H1 (cell line): ENCODE results near the gene USH1C. TPM values are rescaled to one million over a fixed set of nuclear protein-coding genes. Genes with fewer than 3 reads are reported as not detected.

ENCODE experiments used
- CTCF ChIA-PET: fragments of 300-600 bp; sonication (Branson Sonifier 250); formaldehyde crosslinking; loops from one replicate; lab custom pipeline; 2021; ENCODE audit not compliant: partially characterized antibody; lab: Charles Lee
- POLR2A ChIA-PET: fragments of 300-600 bp; sonication (Branson Sonifier 250); formaldehyde crosslinking; loops from one replicate; lab custom pipeline; 2021; ENCODE audit warnings: inconsistent platforms; ENCODE audit not compliant: partially characterized antibody; lab: Charles Lee
- DNase-seq, 2 experiments: peaks; one replicate each; pipeline versions ENCODE4 v3.0.0 to v3.0.0-alpha.2; 2010 to 2022; ENCODE audit warnings: low spot score in 2 of 2, low read depth in 1 of 2, mixed read lengths in 1 of 2
- FAIRE-seq: peaks from 2 replicates; lab custom pipeline; 2011; peaks lifted over from hg19 to GRCh38; lab: Jason Lieb, UNC
- H2AFZ ChIP-seq: 2 replicates; pipeline ENCODE4 v1.8.1; 2012; ENCODE audit warnings: low read length, inconsistent platforms
- H2AK5ac ChIP-seq: 2 replicates; pipeline ENCODE4 v1.6.1; 2013; ENCODE audit warnings: low read depth, low read length
- H2BK120ac ChIP-seq: replicated peaks from 2 replicates; pipeline ENCODE3; 2013; ENCODE audit warnings: low read depth, low read length, inconsistent platforms
- H2BK12ac ChIP-seq: 2 replicates; pipeline ENCODE4 v1.6.1; 2013; ENCODE audit warnings: low read depth, low read length
- H2BK15ac ChIP-seq: 2 replicates; pipeline ENCODE4 v1.6.1; 2013; ENCODE audit warnings: low read length
- H2BK20ac ChIP-seq: 2 replicates; pipeline ENCODE4 v1.6.1; 2013; ENCODE audit warnings: low read length
- H2BK5ac ChIP-seq: 2 replicates; pipeline ENCODE4 v1.6.1; 2013; ENCODE audit warnings: low read depth, low read length
- H3K14ac ChIP-seq: 2 replicates; pipeline ENCODE4 v1.6.1; 2013; ENCODE audit warnings: inconsistent platforms; ENCODE audit not compliant: insufficient read length
- H3K18ac ChIP-seq: 2 replicates; pipeline ENCODE4 v1.6.1; 2013; ENCODE audit warnings: low read length; ENCODE audit errors: extremely low read depth
- H3K23ac ChIP-seq: 2 replicates; pipeline ENCODE4 v1.6.1; 2013; ENCODE audit warnings: inconsistent platforms; ENCODE audit not compliant: insufficient read length
- H3K23me2 ChIP-seq: 2 replicates; pipeline ENCODE4 v1.6.1; 2013; ENCODE audit warnings: low read depth, low read length
- H3K27ac ChIP-seq: 2 replicates; pipeline ENCODE4 v1.6.1; 2011; ENCODE audit warnings: low read depth, low read length, inconsistent platforms
- H3K27me3 ChIP-seq, 4 experiments: replicated peaks in 1 of 4; 1 replicate in 1 of 4; 2 replicates in 3 of 4; pipeline versions ENCODE4 v1.6.1 to v1.8.1; 2011 to 2013; ENCODE audit warnings: low read length in 3 of 4, mild to moderate bottlenecking in 3 of 4, inconsistent platforms in 2 of 4, mixed read lengths in 2 of 4, moderate library complexity in 1 of 4; ENCODE audit not compliant: control insufficient read depth in 3 of 4, insufficient read depth in 3 of 4; ENCODE audit errors: extremely low read depth in 1 of 4
- H3K36me3 ChIP-seq, 4 experiments: 2 replicates each; pipeline versions ENCODE4 v1.6.1 to v1.8.1; 2011 to 2013; ENCODE audit warnings: mild to moderate bottlenecking in 4 of 4, low read length in 3 of 4, moderate library complexity in 2 of 4, control low read depth in 1 of 4, inconsistent platforms in 1 of 4; ENCODE audit not compliant: insufficient read depth in 4 of 4, control insufficient read depth in 2 of 4
- H3K4ac ChIP-seq: replicated peaks from 2 replicates; pipeline ENCODE3; 2013; ENCODE audit warnings: low read length, low read depth, mixed read lengths, inconsistent platforms; ENCODE audit not compliant: insufficient read length
- H3K4me1 ChIP-seq, 4 experiments: replicated peaks in 1 of 4; 1 replicate in 1 of 4; 2 replicates in 3 of 4; pipeline versions ENCODE4 v1.6.1 to v1.8.1; 2011 to 2013; ENCODE audit warnings: low read length in 3 of 4, inconsistent platforms in 2 of 4, mixed read lengths in 1 of 4; ENCODE audit not compliant: insufficient read depth in 4 of 4, control insufficient read depth in 3 of 4
- H3K4me2 ChIP-seq, 2 experiments: 2 replicates each; pipeline versions ENCODE4 v1.6.1 to v1.8.1; 2011 to 2013; ENCODE audit warnings: low read depth in 2 of 2, low read length in 2 of 2, control low read depth in 1 of 2, inconsistent platforms in 1 of 2, mild to moderate bottlenecking in 1 of 2; ENCODE audit not compliant: insufficient read depth in 1 of 2
- H3K4me3 ChIP-seq, 4 experiments: fragments of 200-600, 300-600 bp in 1 of 4; sonication (generic), shearing (Covaris generic), sonication (Bioruptor Twin) in 1 of 4; 2 replicates each; pipeline versions ENCODE4 v1.5.1 to v1.8.1; 2011 to 2016; ENCODE audit warnings: low read length in 4 of 4, low read depth in 3 of 4, control low read depth in 2 of 4, inconsistent platforms in 2 of 4, mild to moderate bottlenecking in 2 of 4, mixed read lengths in 1 of 4, moderate library complexity in 1 of 4; ENCODE audit not compliant: insufficient read depth in 2 of 4; ENCODE audit errors: extremely low read depth in 1 of 4
- H3K56ac ChIP-seq: replicated peaks from 2 replicates; pipeline ENCODE3; 2013; ENCODE audit warnings: low read depth, mild to moderate bottlenecking, mixed read lengths, low read length, inconsistent platforms; ENCODE audit not compliant: insufficient read length
- H3K79me1 ChIP-seq: 2 replicates; pipeline ENCODE4 v1.6.1; 2013; ENCODE audit warnings: low read depth, low read length, control low read depth
- H3K79me2 ChIP-seq, 2 experiments: 2 replicates each; pipeline versions ENCODE4 v1.6.1 to v1.8.1; 2012 to 2013; ENCODE audit warnings: low read length in 2 of 2, mild to moderate bottlenecking in 2 of 2, inconsistent platforms in 1 of 2; ENCODE audit not compliant: insufficient read depth in 2 of 2, control insufficient read depth in 1 of 2
- H3K9ac ChIP-seq, 4 experiments: replicated peaks in 1 of 4; 1 replicate in 1 of 4; 2 replicates in 3 of 4; pipeline versions ENCODE4 v1.6.1 to v1.8.1; 2011 to 2013; ENCODE audit warnings: low read depth in 3 of 4, low read length in 3 of 4, control low read depth in 2 of 4, mild to moderate bottlenecking in 2 of 4, moderate library complexity in 2 of 4, inconsistent platforms in 1 of 4; ENCODE audit errors: extremely low read depth in 1 of 4
- H3K9me3 ChIP-seq, 2 experiments: 2 replicates each; pipeline versions ENCODE4 v1.6.1 to v1.8.1; 2012 to 2013; ENCODE audit warnings: mild to moderate bottlenecking in 2 of 2, moderate library complexity in 2 of 2, control low read depth in 1 of 2, inconsistent platforms in 1 of 2, low read depth in 1 of 2, low read length in 1 of 2, mixed read lengths in 1 of 2; ENCODE audit not compliant: insufficient read depth in 2 of 2
- H4K20me1 ChIP-seq, 2 experiments: replicated peaks in 1 of 2; 2 replicates each; pipeline versions ENCODE3 to v1.8.1; 2011 to 2013; ENCODE audit warnings: inconsistent platforms in 2 of 2, low read length in 2 of 2, mild to moderate bottlenecking in 1 of 2; ENCODE audit not compliant: insufficient read depth in 2 of 2, control insufficient read depth in 1 of 2
- H4K5ac ChIP-seq: 2 replicates; pipeline ENCODE4 v1.6.1; 2013; ENCODE audit warnings: low read length, low read depth, mixed read lengths, inconsistent platforms; ENCODE audit not compliant: insufficient read length
- H4K8ac ChIP-seq: 2 replicates; pipeline ENCODE4 v1.8.0; 2013; ENCODE audit warnings: mild to moderate bottlenecking, moderate library complexity, low read length, inconsistent platforms; ENCODE audit not compliant: insufficient read depth; ENCODE audit errors: extremely low read depth
- H4K91ac ChIP-seq: replicated peaks from 2 replicates; pipeline ENCODE3; 2013; ENCODE audit warnings: low read length, mixed read lengths, inconsistent platforms; ENCODE audit not compliant: insufficient read length
- BCL11A ChIP-seq, 2 experiments: IDR thresholded peaks; one replicate each; pipeline ENCODE4 v1.6.1; 2011; ENCODE audit warnings: low read depth in 2 of 2, low read length in 2 of 2, mild to moderate bottlenecking in 2 of 2
- EGR1 ChIP-seq: IDR thresholded peaks from 2 replicates; pipeline ENCODE4 v1.6.1; 2011; ENCODE audit warnings: low read depth, low read length, borderline replicate concordance
- KDM4A ChIP-seq: IDR thresholded peaks from one replicate; pipeline ENCODE4 v1.7.1; 2012; ENCODE audit warnings: low read depth, mild to moderate bottlenecking, moderate library complexity, low read length, inconsistent platforms; ENCODE audit not compliant: severe bottlenecking
- KDM5A ChIP-seq: fragments of 200-600 bp; IDR thresholded peaks from 2 replicates; pipeline ENCODE4 v1.7.1; 2012; ENCODE audit warnings: mild to moderate bottlenecking, low read length, inconsistent platforms, mixed read lengths
- RAD21 ChIP-seq, 2 experiments: IDR thresholded peaks in 1 of 2; conservative IDR thresholded peaks in 1 of 2; 2 replicates each; pipeline ENCODE4 v1.6.1; 2011; ENCODE audit warnings: low read depth in 2 of 2, low read length in 2 of 2, improper control_type of control experiment in 1 of 2, inconsistent platforms in 1 of 2, mild to moderate bottlenecking in 1 of 2, moderate library complexity in 1 of 2
- RXRA ChIP-seq: IDR thresholded peaks from 2 replicates; pipeline ENCODE4 v1.6.1; 2011; ENCODE audit warnings: low read depth, mild to moderate bottlenecking, low read length, moderate library complexity; ENCODE audit not compliant: insufficient read depth
- SIRT6 ChIP-seq: IDR thresholded peaks from one replicate; pipeline ENCODE4 v1.7.1; 2012; ENCODE audit warnings: low read length, inconsistent platforms
- WGBS, 2 experiments: shearing (Covaris generic) in 1 of 2; methylation state at CpG; one replicate each; pipeline versions ENCODE4 v1.1.6 to v1.1.7; 2013 to 2015; ENCODE audit warnings: low lambda C conversion rate in 2 of 2, mixed read lengths in 2 of 2, inconsistent platforms in 1 of 2, low coverage in 1 of 2, missing lambda C conversion rate in 1 of 2; ENCODE audit not compliant: insufficient replicate concordance in 2 of 2, insufficient coverage in 1 of 2, insufficient read length in 1 of 2; ENCODE audit errors: extremely low coverage in 1 of 2, missing lambda C conversion rate in 1 of 2; 5-methylcytosine and 5-hydroxymethylcytosine counted together
- polyA plus RNA-seq, 7 experiments: library from polyadenylated mRNA; depleted of rRNA in 3 of 7; stranded (reverse) in 5 of 7; unstranded in 2 of 7; fragments of >200 nt in 5 of 7; fragments of 200-250 nt in 2 of 7; gene quantifications; 1 replicate in 5 of 7; 2 replicates in 1 of 7; 4 replicates in 1 of 7; pipeline versions ENCODE4 v1.2.1 to v1.2.3, GENCODE V29; 2011 to 2013; ENCODE audit warnings: missing spikeins in 2 of 7, mixed read lengths in 2 of 7
- total RNA-seq: library from RNA; stranded (reverse); fragmentation: NEBNext Ultra II Directional; extraction: Animal tissue kit (Norgen Biotek cat#: 25700); gene quantifications from 2 replicates; pipeline ENCODE4 v1.2.1, GENCODE V29; 2021

The USH1C gene
- total and polyA plus RNA-seq, 2 of the 8 experiments (the other 6 are each of a cell fraction or from before 2014, with no cell fraction given), result 1.3 to 1.6 TPM

GRCh38 chr11:17556999-17557398 lies 12.8 kb upstream of the USH1C start:
- 94% methylated on average over 8 of the region's 8 CpGs; no CpG with 5 or more reads in 1 of the 2 experiments for WGBS, 2 experiments
- no peak overlapping the region for H3K4ac ChIP-seq
- TF ChIP-seq KDM4A (no peak), KDM5A (no peak), BCL11A (IDR thresholded peaks at IDR 0.05; ENCODE audit: low read depth in 2 of 2, low read length in 2 of 2) (no peak), EGR1 (no peak), RXRA (no peak), SIRT6 (no peak), RAD21 (IDR thresholded peaks at IDR 0.05 in 1 of 2, conservative IDR thresholded peaks at IDR 0.05 in 1 of 2; ENCODE audit: low read depth in 2 of 2, low read length in 2 of 2) (no peak)
- no peaks in the 10 kb centered on the region for H3K79me2 ChIP-seq
- H3K18ac ChIP-seq, result no peak overlapping the region
- no peaks in the 10 kb centered on the region for H3K27me3 ChIP-seq
- no peaks in the 10 kb centered on the region for H3K79me1 ChIP-seq
- H3K56ac ChIP-seq, result no peak overlapping the region
- no peak overlapping the region for H3K14ac ChIP-seq
- FAIRE-seq (no peak), DNase-seq (no peak)
- no peak overlapping the region for H3K27ac ChIP-seq
- no peaks in the 10 kb centered on the region for H4K20me1 ChIP-seq
- no peak overlapping the region for H3K23ac ChIP-seq
- no peak overlapping the region for H2AFZ ChIP-seq
- H3K23me2 ChIP-seq, result no peaks in the 10 kb centered on the region; the same call in 1 of the 2 replicates
- no peak overlapping the region for H3K4me3 ChIP-seq
- no peak overlapping the region for H2BK20ac ChIP-seq
- H3K4me1 ChIP-seq, result no peaks in the 10 kb centered on the region
- CTCF ChIA-PET, result interaction anchor here (8.7 to 9.4 kb wide), 2 partner anchors 7 to 21 kb away, joined by 54 to 98 read pairs; partner anchors contain the start of gene OTOG
- POLR2A ChIA-PET, result no interaction called here
- H2AK5ac ChIP-seq, result no peak overlapping the region
- H2BK12ac ChIP-seq, result no peak overlapping the region
- no peaks in the 10 kb centered on the region for H3K9me3 ChIP-seq
- H3K9ac ChIP-seq, result no peak overlapping the region
- no peak overlapping the region for H4K5ac ChIP-seq
- H3K36me3 ChIP-seq, result no peaks in the 10 kb centered on the region
- H4K8ac ChIP-seq, result no peak overlapping the region
- H3K4me2 ChIP-seq, result no peak overlapping the region
- no peak overlapping the region for H2BK120ac ChIP-seq
- H4K91ac ChIP-seq, result no peak overlapping the region
- no peak overlapping the region for H2BK5ac ChIP-seq
- H2BK15ac ChIP-seq, result no peak overlapping the region
